ENCODE measurements around the gene NUBPL.
A peak's percentile ranks its signal among the peaks of the same experiment; 100 is the strongest.
"Not testable (repeated sequence)": the region's sequence is repeated elsewhere in the genome, so short reads cannot be mapped to it uniquely, and the experiment has no call there.

NUBPL gene

GRCh38 chr14:31884238-31884637 lies 323.0 kb downstream of the NUBPL start:
- DNase-seq, result no peak

GRCh38 chr14:31884776-31885379 lies 323.7 kb downstream of the NUBPL start:
- DNase-seq, result no peak

GRCh38 chr14:31886156-31886835 lies 325.1 kb downstream of the NUBPL start:
- DNase-seq, result no peak

GRCh38 chr14:31887929-31888580 lies 326.9 kb downstream of the NUBPL start:
- DNase-seq, result no peak

GRCh38 chr14:31889297-31889696 lies 328.1 kb downstream of the NUBPL start:
- DNase-seq, result no peak

GRCh38 chr14:31890202-31890601 lies 329.0 kb downstream of the NUBPL start:
- DNase-seq, result not testable (repeated sequence)

- DNase-seq, result peak; percentile 83
Measured at GRCh38 chr14:31893221-31893757, 332.1 kb downstream of the NUBPL start.

- peak; percentile 71 for DNase-seq
Measured at GRCh38 chr14:31894351-31894750, 333.1 kb downstream of the NUBPL start.

- DNase-seq, result no peak
Measured at GRCh38 chr14:31895206-31895605, 334.0 kb downstream of the NUBPL start.

- DNase-seq, result no peak
Measured at GRCh38 chr14:31895646-31896045, 334.4 kb downstream of the NUBPL start.

GRCh38 chr14:31897581-31898186 lies 336.5 kb downstream of the NUBPL start:
- DNase-seq, result no peak

GRCh38 chr14:31898838-31899528 lies 337.8 kb downstream of the NUBPL start:
- peak; percentile 15 for DNase-seq

- DNase-seq, result no peak
Measured at GRCh38 chr14:31902002-31902401, 340.8 kb downstream of the NUBPL start.

- no peak for DNase-seq
Measured at GRCh38 chr14:31902945-31903646, 341.9 kb downstream of the NUBPL start.

GRCh38 chr14:31909977-31910376 lies 348.8 kb downstream of the NUBPL start:
- DNase-seq, result no peak

Data from NCI-H69 (cell line).